A673 (cell line): ENCODE measurements around the gene TSPOAP1.

Experiments used
- EZH2 ChIP-seq: fragments of 200-600 bp; sonication (generic); IDR thresholded peaks from 2 replicates; pipeline ENCODE4 v1.6.1; 2017; ENCODE audit warnings: borderline replicate concordance, low read depth, mild to moderate bottlenecking, mixed read lengths, antibody characterized with exemption, low read length; ENCODE audit not compliant: poor library complexity, severe bottlenecking
- TF ChIP-seq, protein P1 (sequence below): fragments of 300-800, 200-600 bp; sonication (generic); conservative IDR thresholded peaks from 2 replicates; pipeline ENCODE4 v1.5.1; 2017; ENCODE audit warnings: low read depth, mild to moderate bottlenecking, antibody characterized with exemption, low read length, moderate library complexity, mixed read lengths

DNA sequence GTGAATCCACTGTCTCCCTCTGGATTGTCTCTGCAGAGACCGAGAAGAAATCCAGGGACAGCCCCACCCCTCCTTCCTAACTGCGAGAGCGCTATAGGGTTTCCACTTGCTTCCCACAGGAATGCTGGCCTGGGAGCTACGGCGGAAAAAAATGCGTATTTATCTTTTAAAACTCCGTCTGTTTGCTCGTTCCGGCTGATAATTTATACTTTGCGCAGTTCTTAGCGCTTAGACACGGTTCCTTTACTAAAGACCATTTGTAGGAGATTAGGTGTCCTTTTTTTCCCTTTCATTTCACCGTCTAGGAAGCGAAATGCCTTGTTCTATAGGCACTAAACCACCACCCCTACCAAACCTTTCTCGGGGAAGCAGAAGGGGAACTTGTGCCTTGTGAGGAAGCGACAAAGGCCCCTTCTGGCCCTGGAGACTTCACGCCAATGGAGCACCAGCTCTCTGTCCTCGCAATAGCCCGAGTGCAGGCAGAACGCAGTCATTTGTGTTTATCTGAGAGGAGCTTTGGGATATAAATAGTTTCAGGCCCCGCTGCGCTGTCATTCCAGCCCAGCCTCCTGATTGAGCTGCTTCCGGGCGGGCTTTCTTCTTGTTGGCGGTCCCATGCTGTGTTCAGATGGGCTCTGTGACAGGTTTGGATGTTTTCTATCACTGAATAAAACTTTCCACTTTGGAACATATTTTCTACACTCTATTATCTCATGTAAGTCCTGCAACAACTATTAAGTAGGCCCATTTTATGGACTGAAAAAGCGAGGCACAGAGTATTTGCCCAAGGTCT, 24.2 kb upstream of the TSPOAP1 start:
- TF ChIP-seq, protein P1, sequence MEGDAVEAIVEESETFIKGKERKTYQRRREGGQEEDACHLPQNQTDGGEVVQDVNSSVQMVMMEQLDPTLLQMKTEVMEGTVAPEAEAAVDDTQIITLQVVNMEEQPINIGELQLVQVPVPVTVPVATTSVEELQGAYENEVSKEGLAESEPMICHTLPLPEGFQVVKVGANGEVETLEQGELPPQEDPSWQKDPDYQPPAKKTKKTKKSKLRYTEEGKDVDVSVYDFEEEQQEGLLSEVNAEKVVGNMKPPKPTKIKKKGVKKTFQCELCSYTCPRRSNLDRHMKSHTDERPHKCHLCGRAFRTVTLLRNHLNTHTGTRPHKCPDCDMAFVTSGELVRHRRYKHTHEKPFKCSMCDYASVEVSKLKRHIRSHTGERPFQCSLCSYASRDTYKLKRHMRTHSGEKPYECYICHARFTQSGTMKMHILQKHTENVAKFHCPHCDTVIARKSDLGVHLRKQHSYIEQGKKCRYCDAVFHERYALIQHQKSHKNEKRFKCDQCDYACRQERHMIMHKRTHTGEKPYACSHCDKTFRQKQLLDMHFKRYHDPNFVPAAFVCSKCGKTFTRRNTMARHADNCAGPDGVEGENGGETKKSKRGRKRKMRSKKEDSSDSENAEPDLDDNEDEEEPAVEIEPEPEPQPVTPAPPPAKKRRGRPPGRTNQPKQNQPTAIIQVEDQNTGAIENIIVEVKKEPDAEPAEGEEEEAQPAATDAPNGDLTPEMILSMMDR = no peak
- no peak for TF ChIP-seq EZH2
